GM23338 (cell line): Measurements from ENCODE around the gene ST8SIA6. TPM values are rescaled to one million over a fixed set of nuclear protein-coding genes. Genes with fewer than 3 reads are reported as not detected.

Experiments used
- ATAC-seq: fragments of 200-7000 bp; cut with Tn5 transposase; 3 replicates; pipeline ENCODE4 v1.9.1; 2020
- DNase-seq: peaks from one replicate; pipeline ENCODE4 v3.0.0-alpha.2; 2015; ENCODE audit warnings: low spot score
- H2AFZ ChIP-seq: fragments of 200-600 bp; sonication (generic); 2 replicates; pipeline ENCODE4 v1.8.0; 2016; ENCODE audit warnings: antibody characterized with exemption, mild to moderate bottlenecking, moderate library complexity
- H3F3A ChIP-seq: fragments of 200-600 bp; sonication (generic); replicated peaks from 2 replicates; pipeline ENCODE4 v1.8.0; 2017; ENCODE audit warnings: antibody characterized with exemption, mixed run types, low read depth
- H3K27ac ChIP-seq: fragments of 200-600 bp; sonication (generic); 2 replicates; pipeline ENCODE4 v1.6.1; 2016; ENCODE audit warnings: low read depth
- H3K27me3 ChIP-seq: fragments of 200-600 bp; sonication (generic); 2 replicates; pipeline ENCODE4 v1.8.0; 2016; ENCODE audit warnings: mild to moderate bottlenecking, mixed run types, moderate library complexity; ENCODE audit not compliant: insufficient read depth
- H3K36me3 ChIP-seq: fragments of 200-600 bp; sonication (generic); 2 replicates; pipeline ENCODE4 v1.8.0; 2016; ENCODE audit warnings: mild to moderate bottlenecking; ENCODE audit not compliant: insufficient read depth
- H3K4me1 ChIP-seq: fragments of 200-600 bp; sonication (generic); 2 replicates; pipeline ENCODE4 v1.8.0; 2016; ENCODE audit warnings: mild to moderate bottlenecking, moderate library complexity; ENCODE audit not compliant: insufficient read depth
- H3K4me2 ChIP-seq: fragments of 200-600 bp; sonication (generic); 2 replicates; pipeline ENCODE4 v1.7.1; 2017; ENCODE audit warnings: mixed run types
- H3K4me3 ChIP-seq: fragments of 200-600 bp; sonication (generic); 2 replicates; pipeline ENCODE4 v1.6.1; 2016; ENCODE audit warnings: mixed run types
- H3K79me2 ChIP-seq: fragments of 200-600 bp; sonication (generic); replicated peaks from 2 replicates; pipeline ENCODE4 v1.8.0; 2017; ENCODE audit warnings: mild to moderate bottlenecking; ENCODE audit not compliant: insufficient read depth
- H3K9me2 ChIP-seq: fragments of 200-600 bp; sonication (generic); 2 replicates; pipeline ENCODE4 v1.8.0; 2017; ENCODE audit not compliant: insufficient read depth
- H4K20me1 ChIP-seq: fragments of 200-600 bp; sonication (generic); replicated peaks from 2 replicates; pipeline ENCODE4 v1.8.0; 2017; ENCODE audit warnings: mild to moderate bottlenecking; ENCODE audit not compliant: insufficient read depth
- H3K27ac Mint-ChIP-seq: 2 replicates; pipeline ENCODE4 v1.8.0; 2020; ENCODE audit warnings: inconsistent platforms, mild to moderate bottlenecking, moderate library complexity, mixed read lengths
- H3K27me3 Mint-ChIP-seq: 3 replicates; pipeline ENCODE4 v1.8.0; 2022; ENCODE audit warnings: low read depth, mild to moderate bottlenecking, moderate library complexity, mixed read lengths, inconsistent platforms; ENCODE audit not compliant: insufficient read depth, poor library complexity
- H3K36me3 Mint-ChIP-seq: 3 replicates; pipeline ENCODE4 v1.8.0; 2021; ENCODE audit warnings: low read depth, mild to moderate bottlenecking, inconsistent platforms, moderate library complexity, mixed read lengths
- H3K4me1 Mint-ChIP-seq: 3 replicates; pipeline ENCODE4 v1.8.0; 2020; ENCODE audit warnings: mild to moderate bottlenecking, inconsistent platforms, mixed read lengths
- H3K4me3 Mint-ChIP-seq: 3 replicates; pipeline ENCODE4 v1.8.0; 2021; ENCODE audit warnings: moderate library complexity, mild to moderate bottlenecking, inconsistent platforms, mixed read lengths
- H3K9me3 Mint-ChIP-seq: 3 replicates; pipeline ENCODE4 v1.8.0; 2020; ENCODE audit warnings: moderate library complexity, mild to moderate bottlenecking, inconsistent platforms, mixed read lengths
- CREB1 ChIP-seq: fragments of 250-450 bp; sonication (Bioruptor Pico); IDR thresholded peaks from 2 replicates; pipeline ENCODE4 v1.5.0; 2020; ENCODE audit warnings: low read depth, mild to moderate bottlenecking, moderate library complexity
- EZH2phosphoT487 ChIP-seq: fragments of 200-600 bp; sonication (generic); IDR thresholded peaks from one replicate; pipeline ENCODE4 v1.8.1; 2018; ENCODE audit warnings: antibody characterized with exemption; ENCODE audit not compliant: unreplicated experiment
- JUNB ChIP-seq: IDR thresholded peaks from one replicate; pipeline ENCODE4 v1.6.1; 2016; ENCODE audit warnings: antibody characterized with exemption; ENCODE audit not compliant: unreplicated experiment
- STAT1 ChIP-seq: IDR thresholded peaks from one replicate; pipeline ENCODE4 v1.6.1; 2016; ENCODE audit warnings: antibody characterized with exemption; ENCODE audit not compliant: unreplicated experiment
- ZNF114 ChIP-seq: fragments of 250-450 bp; sonication (Bioruptor Pico); IDR thresholded peaks from 2 replicates; pipeline ENCODE4 v1.5.0; 2020; ENCODE audit warnings: mild to moderate bottlenecking, moderate library complexity
- ZNF331 ChIP-seq: fragments of 250-450 bp; sonication (Bioruptor Pico); IDR thresholded peaks from 2 replicates; pipeline ENCODE4 v1.5.0; 2020; ENCODE audit warnings: low read depth, mild to moderate bottlenecking, moderate library complexity
- polyA plus RNA-seq: library from polyadenylated mRNA; unstranded; fragments of >200 nt; fragmentation: Nextera tagmentation; extraction: Ambion mirVana; gene quantifications from 2 replicates; pipeline ENCODE4 v1.2.1, GENCODE V29; 2016
- total RNA-seq: library from RNA; depleted of rRNA; stranded (reverse); fragments of >200 nt; shearing (Covaris generic); gene quantifications from 2 replicates; pipeline ENCODE4 v1.2.3, GENCODE V29; 2014
- TF ChIP-seq, protein P1 (sequence below): fragments of 250-450 bp; sonication (Bioruptor Pico); IDR thresholded peaks from 2 replicates; pipeline ENCODE4 v1.5.0; 2020; ENCODE audit warnings: mild to moderate bottlenecking, moderate library complexity
- TF ChIP-seq, protein P2 (sequence below): IDR thresholded peaks from 2 replicates; pipeline ENCODE4 v1.6.1; 2016; ENCODE audit warnings: antibody characterized with exemption
- TF ChIP-seq, protein P3 (sequence below): IDR thresholded peaks from one replicate; pipeline ENCODE4 v1.6.1; 2018; ENCODE audit warnings: antibody characterized with exemption; ENCODE audit not compliant: unreplicated experiment

ST8SIA6 gene
- total and polyA plus RNA-seq, 2 experiments from 2014 or later: 1.6 to 2.3 TPM

DNA sequence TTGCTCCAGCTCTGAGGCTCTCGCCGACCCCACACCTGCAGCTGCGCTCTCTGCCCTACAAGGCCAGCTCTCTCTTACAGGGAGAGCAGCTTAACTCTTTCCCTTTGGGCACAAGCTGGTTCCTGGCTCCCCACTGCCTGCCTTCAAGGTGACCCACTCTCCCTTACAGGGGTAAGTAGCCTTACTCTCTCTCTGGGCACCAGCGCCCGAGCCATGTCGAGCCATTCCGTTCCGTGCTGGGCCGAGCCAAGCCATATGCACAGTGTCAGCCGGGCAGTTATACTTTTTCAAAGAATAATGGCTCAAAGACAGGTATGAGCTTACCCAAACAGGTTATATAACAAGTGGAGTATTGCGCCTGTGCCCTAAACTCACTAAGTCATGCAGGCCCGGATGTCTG, 181.7 kb downstream of the ST8SIA6 start:
- Mint-ChIP-seq H3K4me1 (no peaks in the 10 kb centered on the region), H3K36me3 (peaks cover 13% of the 10 kb centered on the region), H3K27ac (no peak overlapping the region), H3K4me3 (no peak overlapping the region), H3K27me3 (peaks cover 5% of the 10 kb centered on the region), H3K9me3 (peaks cover 25% of the 10 kb centered on the region)
- Histone ChIP-seq H4K20me1 (no peaks in the 10 kb centered on the region), H3K4me2 (no peak overlapping the region), H3K27me3 (no peaks in the 10 kb centered on the region), H2AFZ (peak overlapping the region; percentile 88; the same call in 1 of the 2 replicates), H3K4me1 (no peaks in the 10 kb centered on the region), H3K9me2 (peaks cover 4% of the 10 kb centered on the region; the same call in 1 of the 2 replicates), H3K27ac (no peak overlapping the region), H3F3A (no peaks in the 10 kb centered on the region), H3K4me3 (no peak overlapping the region), H3K79me2 (no peaks in the 10 kb centered on the region), H3K36me3 (no peaks in the 10 kb centered on the region)
- TF ChIP-seq, protein P1, sequence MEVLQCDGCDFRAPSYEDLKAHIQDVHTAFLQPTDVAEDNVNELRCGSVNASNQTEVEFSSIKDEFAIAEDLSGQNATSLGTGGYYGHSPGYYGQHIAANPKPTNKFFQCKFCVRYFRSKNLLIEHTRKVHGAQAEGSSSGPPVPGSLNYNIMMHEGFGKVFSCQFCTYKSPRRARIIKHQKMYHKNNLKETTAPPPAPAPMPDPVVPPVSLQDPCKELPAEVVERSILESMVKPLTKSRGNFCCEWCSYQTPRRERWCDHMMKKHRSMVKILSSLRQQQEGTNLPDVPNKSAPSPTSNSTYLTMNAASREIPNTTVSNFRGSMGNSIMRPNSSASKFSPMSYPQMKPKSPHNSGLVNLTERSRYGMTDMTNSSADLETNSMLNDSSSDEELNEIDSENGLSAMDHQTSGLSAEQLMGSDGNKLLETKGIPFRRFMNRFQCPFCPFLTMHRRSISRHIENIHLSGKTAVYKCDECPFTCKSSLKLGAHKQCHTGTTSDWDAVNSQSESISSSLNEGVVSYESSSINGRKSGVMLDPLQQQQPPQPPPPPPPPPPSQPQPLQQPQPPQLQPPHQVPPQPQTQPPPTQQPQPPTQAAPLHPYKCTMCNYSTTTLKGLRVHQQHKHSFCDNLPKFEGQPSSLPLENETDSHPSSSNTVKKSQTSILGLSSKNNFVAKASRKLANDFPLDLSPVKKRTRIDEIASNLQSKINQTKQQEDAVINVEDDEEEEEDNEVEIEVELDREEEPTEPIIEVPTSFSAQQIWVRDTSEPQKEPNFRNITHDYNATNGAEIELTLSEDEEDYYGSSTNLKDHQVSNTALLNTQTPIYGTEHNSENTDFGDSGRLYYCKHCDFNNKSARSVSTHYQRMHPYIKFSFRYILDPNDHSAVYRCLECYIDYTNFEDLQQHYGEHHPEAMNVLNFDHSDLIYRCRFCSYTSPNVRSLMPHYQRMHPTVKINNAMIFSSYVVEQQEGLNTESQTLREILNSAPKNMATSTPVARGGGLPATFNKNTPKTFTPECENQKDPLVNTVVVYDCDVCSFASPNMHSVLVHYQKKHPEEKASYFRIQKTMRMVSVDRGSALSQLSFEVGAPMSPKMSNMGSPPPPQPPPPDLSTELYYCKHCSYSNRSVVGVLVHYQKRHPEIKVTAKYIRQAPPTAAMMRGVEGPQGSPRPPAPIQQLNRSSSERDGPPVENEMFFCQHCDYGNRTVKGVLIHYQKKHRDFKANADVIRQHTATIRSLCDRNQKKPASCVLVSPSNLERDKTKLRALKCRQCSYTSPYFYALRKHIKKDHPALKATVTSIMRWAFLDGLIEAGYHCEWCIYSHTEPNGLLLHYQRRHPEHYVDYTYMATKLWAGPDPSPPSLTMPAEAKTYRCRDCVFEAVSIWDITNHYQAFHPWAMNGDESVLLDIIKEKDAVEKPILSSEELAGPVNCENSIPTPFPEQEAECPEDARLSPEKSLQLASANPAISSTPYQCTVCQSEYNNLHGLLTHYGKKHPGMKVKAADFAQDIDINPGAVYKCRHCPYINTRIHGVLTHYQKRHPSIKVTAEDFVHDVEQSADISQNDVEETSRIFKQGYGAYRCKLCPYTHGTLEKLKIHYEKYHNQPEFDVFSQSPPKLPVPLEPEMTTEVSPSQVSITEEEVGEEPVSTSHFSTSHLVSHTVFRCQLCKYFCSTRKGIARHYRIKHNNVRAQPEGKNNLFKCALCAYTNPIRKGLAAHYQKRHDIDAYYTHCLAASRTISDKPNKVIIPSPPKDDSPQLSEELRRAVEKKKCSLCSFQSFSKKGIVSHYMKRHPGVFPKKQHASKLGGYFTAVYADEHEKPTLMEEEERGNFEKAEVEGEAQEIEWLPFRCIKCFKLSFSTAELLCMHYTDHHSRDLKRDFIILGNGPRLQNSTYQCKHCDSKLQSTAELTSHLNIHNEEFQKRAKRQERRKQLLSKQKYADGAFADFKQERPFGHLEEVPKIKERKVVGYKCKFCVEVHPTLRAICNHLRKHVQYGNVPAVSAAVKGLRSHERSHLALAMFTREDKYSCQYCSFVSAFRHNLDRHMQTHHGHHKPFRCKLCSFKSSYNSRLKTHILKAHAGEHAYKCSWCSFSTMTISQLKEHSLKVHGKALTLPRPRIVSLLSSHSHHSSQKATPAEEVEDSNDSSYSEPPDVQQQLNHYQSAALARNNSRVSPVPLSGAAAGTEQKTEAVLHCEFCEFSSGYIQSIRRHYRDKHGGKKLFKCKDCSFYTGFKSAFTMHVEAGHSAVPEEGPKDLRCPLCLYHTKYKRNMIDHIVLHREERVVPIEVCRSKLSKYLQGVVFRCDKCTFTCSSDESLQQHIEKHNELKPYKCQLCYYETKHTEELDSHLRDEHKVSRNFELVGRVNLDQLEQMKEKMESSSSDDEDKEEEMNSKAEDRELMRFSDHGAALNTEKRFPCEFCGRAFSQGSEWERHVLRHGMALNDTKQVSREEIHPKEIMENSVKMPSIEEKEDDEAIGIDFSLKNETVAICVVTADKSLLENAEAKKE (CRISPR knock-in tag): no peak
- TF ChIP-seq, protein P2, sequence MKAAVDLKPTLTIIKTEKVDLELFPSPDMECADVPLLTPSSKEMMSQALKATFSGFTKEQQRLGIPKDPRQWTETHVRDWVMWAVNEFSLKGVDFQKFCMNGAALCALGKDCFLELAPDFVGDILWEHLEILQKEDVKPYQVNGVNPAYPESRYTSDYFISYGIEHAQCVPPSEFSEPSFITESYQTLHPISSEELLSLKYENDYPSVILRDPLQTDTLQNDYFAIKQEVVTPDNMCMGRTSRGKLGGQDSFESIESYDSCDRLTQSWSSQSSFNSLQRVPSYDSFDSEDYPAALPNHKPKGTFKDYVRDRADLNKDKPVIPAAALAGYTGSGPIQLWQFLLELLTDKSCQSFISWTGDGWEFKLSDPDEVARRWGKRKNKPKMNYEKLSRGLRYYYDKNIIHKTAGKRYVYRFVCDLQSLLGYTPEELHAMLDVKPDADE: no peak
- TF ChIP-seq, protein P3, sequence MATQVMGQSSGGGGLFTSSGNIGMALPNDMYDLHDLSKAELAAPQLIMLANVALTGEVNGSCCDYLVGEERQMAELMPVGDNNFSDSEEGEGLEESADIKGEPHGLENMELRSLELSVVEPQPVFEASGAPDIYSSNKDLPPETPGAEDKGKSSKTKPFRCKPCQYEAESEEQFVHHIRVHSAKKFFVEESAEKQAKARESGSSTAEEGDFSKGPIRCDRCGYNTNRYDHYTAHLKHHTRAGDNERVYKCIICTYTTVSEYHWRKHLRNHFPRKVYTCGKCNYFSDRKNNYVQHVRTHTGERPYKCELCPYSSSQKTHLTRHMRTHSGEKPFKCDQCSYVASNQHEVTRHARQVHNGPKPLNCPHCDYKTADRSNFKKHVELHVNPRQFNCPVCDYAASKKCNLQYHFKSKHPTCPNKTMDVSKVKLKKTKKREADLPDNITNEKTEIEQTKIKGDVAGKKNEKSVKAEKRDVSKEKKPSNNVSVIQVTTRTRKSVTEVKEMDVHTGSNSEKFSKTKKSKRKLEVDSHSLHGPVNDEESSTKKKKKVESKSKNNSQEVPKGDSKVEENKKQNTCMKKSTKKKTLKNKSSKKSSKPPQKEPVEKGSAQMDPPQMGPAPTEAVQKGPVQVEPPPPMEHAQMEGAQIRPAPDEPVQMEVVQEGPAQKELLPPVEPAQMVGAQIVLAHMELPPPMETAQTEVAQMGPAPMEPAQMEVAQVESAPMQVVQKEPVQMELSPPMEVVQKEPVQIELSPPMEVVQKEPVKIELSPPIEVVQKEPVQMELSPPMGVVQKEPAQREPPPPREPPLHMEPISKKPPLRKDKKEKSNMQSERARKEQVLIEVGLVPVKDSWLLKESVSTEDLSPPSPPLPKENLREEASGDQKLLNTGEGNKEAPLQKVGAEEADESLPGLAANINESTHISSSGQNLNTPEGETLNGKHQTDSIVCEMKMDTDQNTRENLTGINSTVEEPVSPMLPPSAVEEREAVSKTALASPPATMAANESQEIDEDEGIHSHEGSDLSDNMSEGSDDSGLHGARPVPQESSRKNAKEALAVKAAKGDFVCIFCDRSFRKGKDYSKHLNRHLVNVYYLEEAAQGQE: no peak
- TF ChIP-seq STAT1: no peak
- no peak for TF ChIP-seq CREB1 (CRISPR knock-in tag)
- TF ChIP-seq ZNF114 (CRISPR knock-in tag): no peak
- TF ChIP-seq ZNF331 (CRISPR knock-in tag): no peak
- no peak for TF ChIP-seq EZH2phosphoT487
- TF ChIP-seq JUNB: no peak
- no peak for DNase-seq
- ATAC-seq: no peak; the same call in 2 of the 3 replicates
